ENCODE measurements around the gene CD101.

CD101 gene

GRCh38 chr1:117058810-117059209, 57.2 kb downstream of the CD101 start:
- no peak for DNase-seq (ENCODE audit: low read depth)
- TF ChIP-seq CTCF (IDR thresholded peaks at IDR 0.05; ENCODE audit: insufficient read depth, low read depth, low read length, missing control alignments), result no peak
- peak overlapping the region; percentile 95 for H3K4me3 ChIP-seq (ENCODE audit: low read depth, low read length)

GRCh38 chr1:117059334-117059677, 57.7 kb downstream of the CD101 start:
- DNase-seq (ENCODE audit: low read depth), result peak; percentile 90
- no peak for TF ChIP-seq CTCF (IDR thresholded peaks at IDR 0.05; ENCODE audit: insufficient read depth, low read depth, low read length, missing control alignments)
- peak overlapping the region; percentile 95 for H3K4me3 ChIP-seq (ENCODE audit: low read depth, low read length)

- no peak for TF ChIP-seq CTCF (IDR thresholded peaks at IDR 0.05; ENCODE audit: insufficient read depth, low read depth, low read length, missing control alignments)
- peak within 1 kb of the TSS; percentile 95 for H3K4me3 ChIP-seq (ENCODE audit: low read depth, low read length)
- DNase-seq (ENCODE audit: low read depth), result peak; percentile 99
These were observed 58.3 kb downstream of the CD101 start, which contains the start of gene TTF2 for GRCh38 chr1:117059678-117060440. TTF2 (plus strand) TSS chr1:117060326; CDS start chr1:117060347, 21 bp downstream.

- peak overlapping the region; percentile 75 for H3K4me3 ChIP-seq (ENCODE audit: low read depth, low read length)
- DNase-seq (ENCODE audit: low read depth), result peak; percentile 82
- TF ChIP-seq CTCF (IDR thresholded peaks at IDR 0.05; ENCODE audit: insufficient read depth, low read depth, low read length, missing control alignments), result no peak
These were observed 59.1 kb downstream of the CD101 start for GRCh38 chr1:117060441-117061317.

GRCh38 chr1:117061986-117062415, 60.4 kb downstream of the CD101 start:
- peak; percentile 79 for DNase-seq (ENCODE audit: low read depth)
- no peak for TF ChIP-seq CTCF (IDR thresholded peaks at IDR 0.05; ENCODE audit: insufficient read depth, low read depth, low read length, missing control alignments)
- H3K4me3 ChIP-seq (ENCODE audit: low read depth, low read length), result peak overlapping the region; percentile 75

GRCh38 chr1:117066367-117066766, 64.8 kb downstream of the CD101 start:
- no peak overlapping the region for H3K4me3 ChIP-seq (ENCODE audit: low read depth, low read length)
- no peak for DNase-seq (ENCODE audit: low read depth)
- TF ChIP-seq CTCF (IDR thresholded peaks at IDR 0.05; ENCODE audit: insufficient read depth, low read depth, low read length, missing control alignments), result no peak

Data from GM12865 (cell line).